ENCODE results near the gene KRT82. TPM values are rescaled to one million over a fixed set of nuclear protein-coding genes. Genes with fewer than 3 reads are reported as not detected.

KRT82 gene
- total and polyA plus RNA-seq, 4 donors: not detected

GRCh38 chr12:52402873-52403540 is 3.1 kb downstream of the KRT82 start:
- TF ChIP-seq HNF4A (conservative IDR thresholded peaks at IDR 0.05) (no peak), JUND (IDR thresholded peaks at IDR 0.05) (no peak), SP1 (IDR thresholded peaks at IDR 0.05) (no peak), GABPA (IDR thresholded peaks at IDR 0.05 in 1 of 2, conservative IDR thresholded peaks at IDR 0.05 in 1 of 2) (no peak), EGR1 (IDR thresholded peaks at IDR 0.05; ENCODE audit: low read depth in 2 of 2) (no peak), MAX (IDR thresholded peaks at IDR 0.05) (no peak), FOXA1 (IDR thresholded peaks at IDR 0.05) (no peak), ATF3 (IDR thresholded peaks at IDR 0.05) (no peak), REST (IDR thresholded peaks at IDR 0.05) (no peak), YY1 (IDR thresholded peaks at IDR 0.05) (no peak), FOXA2 (IDR thresholded peaks at IDR 0.05) (no peak), ZBTB33 (IDR thresholded peaks at IDR 0.05) (no peak)
- 84% methylated on average over 3 of the region's 3 CpGs for WGBS
- no peak overlapping the region for H3K9ac ChIP-seq (ENCODE audit: low read depth in 1 of 2, low read length in 2 of 2)
- DNase-seq (ENCODE audit: low spot score): no peak
- H3K4me3 ChIP-seq (ENCODE audit: low read depth in 1 of 3, low read length in 3 of 3): no peak overlapping the region
- no peak overlapping the region for H3K27ac ChIP-seq (ENCODE audit: low read depth in 1 of 2, low read length in 2 of 2)
- H3K9me3 ChIP-seq (ENCODE audit: control insufficient read depth in 4 of 4, low read length in 3 of 4): no peaks in the 10 kb centered on the region
- H3K27me3 ChIP-seq (ENCODE audit: control insufficient read depth in 4 of 4, insufficient read depth in 4 of 4, low read length in 3 of 4): no peaks in the 10 kb centered on the region
- H3K36me3 ChIP-seq (ENCODE audit: control insufficient read depth in 4 of 4, insufficient read depth in 3 of 4, low read depth in 1 of 4, low read length in 3 of 4): no peaks in the 10 kb centered on the region
- no peaks in the 10 kb centered on the region for H3K4me1 ChIP-seq (ENCODE audit: control insufficient read depth in 4 of 4, insufficient read depth in 4 of 4, low read length in 3 of 4)

- Histone ChIP-seq H3K36me3 (ENCODE audit: control insufficient read depth in 4 of 4, insufficient read depth in 3 of 4, low read depth in 1 of 4, low read length in 3 of 4) (no peaks in the 10 kb centered on the region), H3K4me1 (ENCODE audit: control insufficient read depth in 4 of 4, insufficient read depth in 4 of 4, low read length in 3 of 4) (no peaks in the 10 kb centered on the region), H3K9ac (ENCODE audit: low read depth in 1 of 2, low read length in 2 of 2) (no peak overlapping the region), H3K4me3 (ENCODE audit: low read depth in 1 of 3, low read length in 3 of 3) (no peak overlapping the region), H3K27ac (ENCODE audit: low read depth in 1 of 2, low read length in 2 of 2) (no peak overlapping the region), H3K9me3 (ENCODE audit: control insufficient read depth in 4 of 4, low read length in 3 of 4) (no peaks in the 10 kb centered on the region), H3K27me3 (ENCODE audit: control insufficient read depth in 4 of 4, insufficient read depth in 4 of 4, low read length in 3 of 4) (no peaks in the 10 kb centered on the region)
- TF ChIP-seq CTCF (IDR thresholded peaks at IDR 0.05; ENCODE audit: low read depth, low read length, missing input control): no peak
- TF ChIP-seq MAX (IDR thresholded peaks at IDR 0.05): no peak
- no peak for TF ChIP-seq FOXA2 (IDR thresholded peaks at IDR 0.05)
- TF ChIP-seq YY1 (IDR thresholded peaks at IDR 0.05): no peak
- WGBS: 95% methylated on average over 2 of the region's 2 CpGs
- no peak for DNase-seq (ENCODE audit: low spot score)
Measured at GRCh38 chr12:52402377-52402776, 3.8 kb downstream of the KRT82 start.

Measured in liver (tissue), 9 donors.